NCI-H1417 (cell line): ENCODE results near the gene MRC2.
"Not testable (repeated sequence)": the region's sequence is repeated elsewhere in the genome, so short reads cannot be mapped to it uniquely, and the experiment has no call there.

Experiments used
- DNase-seq, 3 experiments: peaks; one replicate each; lab custom pipeline; 2025; lab: John Stamatoyannopoulos, UW

MRC2 gene

GRCh38 chr17:62679866-62680377 is 52.5 kb downstream of the MRC2 start:
- no peak for DNase-seq

GRCh38 chr17:62680541-62681052 is 53.1 kb downstream of the MRC2 start:
- no peak for DNase-seq

GRCh38 chr17:62681061-62681938 is 53.8 kb downstream of the MRC2 start:
- DNase-seq: no peak

GRCh38 chr17:62681939-62682381 is 54.5 kb downstream of the MRC2 start:
- DNase-seq: no peak

- no peak for DNase-seq
These were observed 56.7 kb downstream of the MRC2 start for GRCh38 chr17:62684179-62684578.

GRCh38 chr17:62687997-62688396 is 60.5 kb downstream of the MRC2 start:
- DNase-seq: no peak

GRCh38 chr17:62688398-62689160 is 61.1 kb downstream of the MRC2 start:
- DNase-seq: no peak

GRCh38 chr17:62689441-62690167 is 62.1 kb downstream of the MRC2 start:
- no peak for DNase-seq

- DNase-seq: no peak
These were observed 62.9 kb downstream of the MRC2 start for GRCh38 chr17:62690168-62690897.

GRCh38 chr17:62691589-62691915 is 64.1 kb downstream of the MRC2 start:
- DNase-seq: not testable (repeated sequence)

- DNase-seq: no peak
These were observed 64.7 kb downstream of the MRC2 start for GRCh38 chr17:62692159-62692651.

GRCh38 chr17:62692721-62693431 is 65.4 kb downstream of the MRC2 start:
- no peak for DNase-seq

- DNase-seq: no peak
These were observed 66.3 kb downstream of the MRC2 start for GRCh38 chr17:62693616-62694409.

GRCh38 chr17:62695093-62695738 is 67.7 kb downstream of the MRC2 start:
- DNase-seq: not testable (repeated sequence)

- DNase-seq: no peak
These were observed 68.8 kb downstream of the MRC2 start for GRCh38 chr17:62696256-62696655.

- no peak for DNase-seq
These were observed 69.4 kb downstream of the MRC2 start for GRCh38 chr17:62696726-62697490.

- not testable (repeated sequence) for DNase-seq
These were observed 71.0 kb downstream of the MRC2 start for GRCh38 chr17:62698459-62698858.

GRCh38 chr17:62700964-62701705 is 73.7 kb downstream of the MRC2 start:
- no peak for DNase-seq
